ENCODE results near the gene NLRP8.

GRCh38 chr19:55940306-55940705 lies 7.3 kb upstream of the NLRP8 start:
- no peak for TF ChIP-seq CTCF (IDR thresholded peaks at IDR 0.05)
- TF ChIP-seq EZH2 (IDR thresholded peaks at IDR 0.05; ENCODE audit: borderline replicate concordance, insufficient read depth, low read depth, low read length, poor library complexity, severe bottlenecking), result no peak
